OCI-LY7 (cell line): ENCODE data around the gene PRKCA.

Experiments
- CTCF ChIP-seq: fragments of 200-600 bp; sonication (generic); conservative IDR thresholded peaks from 2 replicates; pipeline ENCODE4 v1.5.1; 2014; ENCODE audit warnings: mild to moderate bottlenecking, antibody characterized with exemption, low read length, moderate library complexity, mixed read lengths
- EZH2phosphoT487 ChIP-seq: fragments of 200-600 bp; sonication (generic); IDR thresholded peaks from 2 replicates; pipeline ENCODE4 v1.6.1; 2018; ENCODE audit warnings: low read depth, borderline replicate concordance, mild to moderate bottlenecking, mixed run types, antibody characterized with exemption, low read length, moderate library complexity, mixed read lengths

- TF ChIP-seq CTCF (peak; percentile 94), EZH2phosphoT487 (no peak)
Measured at GRCh38 chr17:66255112-66255511, 47.3 kb upstream of the PRKCA start.
